Stimulated activated CD8-positive, alpha-beta memory T cell treated with anti-CD3 and anti-CD28 coated beads, Interleukin-4, amount 100 ng/mL, for 4 hours (primary cell): ENCODE results near the gene ZRANB1.
"Not testable (repeated sequence)": the region's sequence is repeated elsewhere in the genome, so short reads cannot be mapped to it uniquely, and the experiment has no call there.

Experiments
- DNase-seq, 2 donors: peaks; one replicate each; pipeline ENCODE4 v3.0.0-alpha.2; 2020; ENCODE audit warnings: low read depth in 2 of 2, low spot score in 1 of 2

ZRANB1 gene

DNA sequence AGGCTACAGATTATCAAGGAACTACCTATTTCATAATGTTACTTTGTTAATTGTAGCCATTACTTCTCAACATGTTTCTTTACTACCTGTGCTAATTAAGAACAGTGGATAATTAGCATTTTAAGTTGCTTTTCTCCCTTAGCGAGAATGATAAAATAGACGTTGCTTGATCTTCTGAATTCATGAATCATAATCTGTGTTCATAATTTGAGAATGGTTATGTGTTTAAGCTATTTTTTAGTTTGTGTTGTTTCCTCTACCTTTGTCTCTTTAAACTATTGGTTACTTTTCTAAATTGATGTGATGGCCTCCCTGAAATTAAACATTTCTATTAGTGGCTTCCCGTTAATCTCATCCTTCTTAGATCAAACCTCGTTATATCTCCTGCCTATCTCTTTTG lies at the start of gene ZRANB1:
TSS of gene ZRANB1 (plus strand) at position 301 of the 400 bp plus-strand sequence. CDS start 371 bp downstream, outside the sequence.
- DNase-seq, result no peak

GRCh38 chr10:124892905-124893304 lies 49.0 kb upstream of the ZRANB1 start:
- DNase-seq, result no peak

DNA sequence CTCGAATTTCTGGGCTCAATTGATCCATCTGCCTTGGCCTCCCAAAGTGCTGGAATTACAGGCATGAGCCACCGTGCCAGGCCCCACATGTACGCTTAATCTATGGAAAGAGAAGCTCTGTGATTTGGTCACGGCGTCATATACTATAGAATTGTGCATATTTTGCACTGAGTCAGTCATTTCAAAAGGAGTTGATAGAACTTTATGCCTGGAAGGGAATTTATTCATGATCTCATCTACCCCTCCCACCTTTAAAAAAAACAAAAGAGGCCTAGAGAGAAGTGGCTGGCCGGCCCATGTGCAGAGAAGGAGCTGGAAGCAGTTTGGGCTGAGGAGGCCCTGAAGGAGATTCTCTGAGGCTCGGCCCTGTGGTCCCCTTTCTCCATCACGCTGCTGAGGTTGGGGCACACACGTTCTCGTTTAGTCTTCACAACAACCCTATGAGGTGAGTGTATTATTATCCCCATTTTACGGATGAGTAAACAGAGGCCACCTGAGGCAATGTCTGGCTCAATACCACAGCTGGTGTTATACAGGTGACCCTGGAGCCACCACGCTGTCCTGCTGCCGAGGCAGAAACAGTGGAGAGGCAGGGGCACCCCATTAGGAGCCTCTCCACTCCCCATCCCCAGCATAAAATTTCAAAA lies 47.2 kb upstream of the ZRANB1 start:
- no peak for DNase-seq

DNA sequence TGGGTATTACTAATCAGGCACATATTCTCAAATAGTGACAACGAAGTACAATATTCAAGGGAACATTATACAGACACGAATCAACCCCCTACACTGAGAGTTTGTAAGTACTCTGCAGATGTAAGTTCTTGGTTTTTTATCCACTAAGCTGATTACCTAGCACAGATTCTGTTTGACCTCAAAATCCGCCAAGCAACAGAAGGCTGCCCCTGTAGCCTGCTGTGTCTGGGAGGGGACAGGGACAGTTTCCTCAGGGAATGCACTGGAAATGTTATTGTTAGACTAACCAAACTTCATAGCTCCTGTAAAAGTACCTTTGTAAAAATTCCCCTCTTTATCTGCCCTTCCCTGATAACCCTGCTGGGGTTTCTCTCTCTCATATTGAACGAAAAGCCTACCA lies 45.2 kb upstream of the ZRANB1 start:
- no peak for DNase-seq

GRCh38 chr10:124898471-124898870 lies 43.5 kb upstream of the ZRANB1 start:
- no peak for DNase-seq

GRCh38 chr10:124899151-124899550 lies 42.8 kb upstream of the ZRANB1 start:
- no peak for DNase-seq

GRCh38 chr10:124902462-124902861 lies 39.5 kb upstream of the ZRANB1 start:
- DNase-seq, result no peak

DNA sequence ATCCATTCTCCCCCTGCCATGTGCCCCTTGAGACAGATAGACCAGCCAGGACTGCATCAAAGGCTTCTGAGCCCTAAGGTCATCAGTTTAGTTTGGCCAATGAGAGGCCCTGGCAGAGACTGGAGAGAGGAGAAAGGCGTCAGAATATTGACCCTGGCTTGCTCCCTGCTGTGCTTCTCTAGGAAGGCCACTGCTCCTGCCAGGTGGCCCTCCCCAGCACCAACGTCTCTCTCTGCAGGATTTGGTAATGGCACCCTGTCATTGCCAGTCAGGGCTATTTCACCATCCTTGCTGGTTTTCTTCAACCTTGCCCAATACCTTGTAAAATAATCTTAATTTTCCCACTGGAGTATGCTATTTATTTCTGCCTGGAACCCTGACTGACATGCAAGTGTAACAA lies 38.8 kb upstream of the ZRANB1 start:
- no peak for DNase-seq

- DNase-seq, result no peak
Observed at GRCh38 chr10:124904796-124905195, 37.1 kb upstream of the ZRANB1 start.

GRCh38 chr10:124906551-124907001 lies 35.3 kb upstream of the ZRANB1 start:
- no peak for DNase-seq

DNA sequence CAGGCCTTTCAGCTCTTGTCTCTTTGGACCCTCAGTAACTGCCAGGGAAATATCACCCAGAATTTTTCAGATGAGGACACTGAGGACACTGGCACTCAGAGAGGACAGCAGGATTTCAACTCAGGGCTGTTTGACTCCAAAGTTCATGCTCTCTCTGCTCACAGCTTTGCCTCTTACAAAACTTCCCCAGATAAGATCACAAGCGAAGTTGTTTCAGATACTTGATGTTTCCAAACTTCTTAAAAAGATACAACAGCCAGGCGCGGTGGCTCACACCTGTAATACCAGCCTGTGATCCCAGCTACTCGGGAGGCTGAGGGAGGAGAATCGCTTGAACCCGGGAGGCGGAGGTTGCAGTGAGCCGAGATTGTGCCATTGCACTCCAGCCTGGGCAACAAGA lies 32.4 kb upstream of the ZRANB1 start:
- DNase-seq, result no peak

DNA sequence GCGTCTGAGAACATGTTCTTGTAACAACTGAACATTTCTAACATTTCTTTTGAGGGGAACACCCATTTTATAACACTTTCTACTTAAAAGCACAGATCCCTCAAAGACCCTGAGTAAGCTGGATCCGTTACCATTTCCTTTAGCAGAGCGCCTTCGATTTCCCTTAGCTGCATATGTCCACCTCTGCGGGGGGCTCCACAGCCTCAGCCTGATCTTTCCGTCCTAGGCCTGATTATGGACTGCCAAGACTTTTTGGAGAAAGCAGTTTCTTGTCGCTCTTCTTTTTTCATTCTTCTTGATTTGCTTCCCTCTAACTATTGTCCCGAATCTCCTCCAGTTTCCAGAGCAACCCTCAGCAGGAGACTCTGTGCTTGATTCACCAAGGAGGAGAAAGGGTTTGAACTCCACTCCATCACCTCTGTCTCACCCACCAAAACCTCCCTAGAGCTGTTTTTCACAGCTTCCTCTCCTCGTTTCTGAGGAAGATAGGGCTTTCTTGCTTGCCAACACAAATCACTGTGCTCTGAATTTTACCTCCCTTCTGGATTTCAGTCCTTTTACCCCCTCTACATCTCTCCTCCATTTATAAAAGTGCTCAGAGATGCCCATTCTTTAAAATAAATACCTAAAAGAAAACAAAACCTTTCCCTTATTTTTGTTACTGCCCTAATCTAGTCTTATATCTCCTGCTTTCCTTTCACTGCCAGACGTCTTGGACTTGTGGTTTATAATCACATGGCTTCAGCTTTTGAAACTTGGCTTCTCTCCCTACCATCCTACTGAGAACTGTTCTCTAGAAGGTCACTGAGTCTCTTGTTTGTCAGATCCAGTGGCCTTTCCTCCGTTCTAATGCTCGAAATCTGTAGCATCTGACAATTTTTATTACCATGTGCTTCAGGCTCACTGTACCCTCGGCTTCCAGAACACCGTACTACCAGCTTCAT lies 30.5 kb upstream of the ZRANB1 start:
- DNase-seq, result no peak

- no peak for DNase-seq
Observed at GRCh38 chr10:124912101-124912886, 29.6 kb upstream of the ZRANB1 start.

DNA sequence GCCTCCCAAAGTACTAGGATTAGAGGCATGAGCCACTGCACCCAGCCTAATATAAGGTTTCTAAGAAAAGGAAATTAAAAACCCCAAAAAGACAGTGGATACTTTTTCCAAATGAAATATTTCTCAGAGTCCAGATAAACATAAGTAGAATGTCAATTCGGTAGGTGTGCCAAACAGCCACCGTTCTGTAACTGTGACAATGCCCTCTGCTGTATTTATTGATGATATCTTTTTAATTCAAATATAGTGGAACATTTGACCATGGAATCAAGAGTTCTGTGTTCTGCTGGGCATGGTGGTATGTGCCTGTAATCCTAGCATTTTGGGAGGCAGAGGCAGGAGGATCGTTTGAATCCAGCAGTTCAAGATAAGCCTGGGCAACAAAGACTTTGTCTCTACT lies 28.8 kb upstream of the ZRANB1 start:
- DNase-seq, result no peak

DNA sequence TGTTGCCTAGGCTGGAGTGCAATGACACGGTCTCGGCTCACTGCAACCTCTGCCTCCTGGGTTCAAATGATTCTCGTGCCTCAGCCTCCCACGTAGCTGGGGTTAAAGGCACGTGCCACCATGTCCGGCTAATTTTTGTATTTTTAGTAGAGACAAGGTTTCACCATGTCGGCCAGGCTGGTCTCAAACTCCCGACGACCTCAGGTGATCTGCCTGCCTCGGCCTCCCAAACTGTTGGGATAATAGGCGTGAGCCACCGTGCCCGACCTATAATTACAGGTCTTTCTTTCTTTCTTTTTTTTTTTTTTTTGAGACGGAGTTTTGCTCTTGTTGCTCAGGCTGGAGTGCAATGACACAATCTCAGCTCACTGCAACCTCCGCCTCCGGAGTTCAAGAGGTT lies 27.5 kb upstream of the ZRANB1 start:
- DNase-seq, result not testable (repeated sequence)

DNA sequence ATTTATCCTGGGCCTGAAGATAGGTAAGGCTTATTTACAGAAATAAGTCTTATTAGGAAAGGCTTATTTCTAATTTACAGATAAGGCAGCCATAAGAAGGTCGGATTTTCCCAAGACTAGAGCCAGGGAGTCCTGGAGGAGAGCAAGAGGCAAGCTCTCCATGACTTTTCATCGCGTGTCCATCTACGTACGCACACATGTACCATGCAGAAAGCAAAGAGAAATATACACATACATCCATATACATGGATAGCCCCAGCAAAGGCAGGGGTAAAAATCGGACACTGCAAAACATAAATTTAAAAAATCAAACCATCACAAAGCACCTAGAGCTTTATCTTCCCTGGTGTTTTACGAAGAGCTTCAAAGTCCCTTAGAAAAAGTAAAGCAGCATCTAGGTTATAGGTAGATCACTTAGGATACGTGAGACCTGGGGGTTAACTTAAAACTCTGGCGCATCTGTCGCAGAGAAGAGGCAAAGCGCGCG lies 25.8 kb upstream of the ZRANB1 start:
- no peak for DNase-seq

- peak; percentile 91 to 92 for DNase-seq
Observed at GRCh38 chr10:124916585-124917427, 25.1 kb upstream of the ZRANB1 start.

GRCh38 chr10:124917428-124918190 lies 24.3 kb upstream of the ZRANB1 start:
- DNase-seq, result peak; percentile 9 to 10

- DNase-seq, result no peak
Observed at GRCh38 chr10:124918191-124918830, 23.6 kb upstream of the ZRANB1 start.
